Stimulated activated CD8-positive, alpha-beta memory T cell treated with anti-CD3 and anti-CD28 coated beads, Interleukin-15, amount 100 ng/mL, for 48 hours (primary cell): Measurements from ENCODE around the gene GBX1.

ENCODE experiments used
- DNase-seq, 2 donors: peaks; one replicate each; pipeline ENCODE4 v3.0.0-alpha.2; 2020; ENCODE audit warnings: low read depth in 2 of 2

GBX1 gene

GRCh38 chr7:151173386-151174245, 6.1 kb upstream of the GBX1 start:
- DNase-seq = no peak

GRCh38 chr7:151172273-151173141, 5.0 kb upstream of the GBX1 start:
- DNase-seq = peak; percentile 60 to 64

- no peak for DNase-seq
These were observed 1.3 kb upstream of the GBX1 start for GRCh38 chr7:151168787-151169162.

- DNase-seq = peak; percentile 40 to 56
These were observed 701 bp upstream of the GBX1 start for GRCh38 chr7:151168003-151168786.

- DNase-seq = no peak
These were observed 781 bp downstream of the GBX1 start for GRCh38 chr7:151166629-151167196.

- no peak for DNase-seq
These were observed 5.7 kb downstream of the GBX1 start for GRCh38 chr7:151161757-151162156.

- no peak for DNase-seq
These were observed 9.7 kb downstream of the GBX1 start for GRCh38 chr7:151157645-151158329.

GRCh38 chr7:151152643-151153513, 14.6 kb downstream of the GBX1 start:
- DNase-seq = no peak

- no peak for DNase-seq
These were observed 17.1 kb downstream of the GBX1 start for GRCh38 chr7:151150388-151150787.

- no peak for DNase-seq
These were observed 18.9 kb downstream of the GBX1 start for GRCh38 chr7:151148319-151149259.

GRCh38 chr7:151146761-151147160, 20.7 kb downstream of the GBX1 start:
- no peak for DNase-seq

- DNase-seq = no peak
These were observed 23.1 kb downstream of the GBX1 start for GRCh38 chr7:151144387-151144786.

- DNase-seq = no peak
These were observed 24.1 kb downstream of the GBX1 start for GRCh38 chr7:151143261-151144015.

- DNase-seq = no peak
These were observed 24.8 kb downstream of the GBX1 start for GRCh38 chr7:151142686-151143040.

GRCh38 chr7:151141855-151142685, 25.4 kb downstream of the GBX1 start:
- no peak for DNase-seq

GRCh38 chr7:151141311-151141854, 26.1 kb downstream of the GBX1 start:
- no peak for DNase-seq

- no peak for DNase-seq
These were observed 26.7 kb downstream of the GBX1 start for GRCh38 chr7:151140826-151141225.
